Stimulated activated CD4-positive, alpha-beta T cell treated with anti-CD3 and anti-CD28 coated beads, Interleukin-15, amount 100 ng/mL, for 1 hour (primary cell): ENCODE data around the gene ZBED1.
"Not testable (repeated sequence)": the region's sequence is repeated elsewhere in the genome, so short reads cannot be mapped to it uniquely, and the experiment has no call there.

Source experiments
- DNase-seq, 2 donors: peaks; one replicate each; pipeline ENCODE4 v3.0.0-alpha.2; 2020; ENCODE audit warnings: low read depth in 1 of 2, low spot score in 1 of 2

ZBED1 gene

GRCh38 chrX:2498781-2499302 lies 1.9 kb downstream of the ZBED1 start:
- no peak for DNase-seq

GRCh38 chrX:2497961-2498780 lies 2.6 kb downstream of the ZBED1 start:
- no peak for DNase-seq

GRCh38 chrX:2495595-2495994 lies 5.2 kb downstream of the ZBED1 start:
- DNase-seq, result no peak

GRCh38 chrX:2492531-2493218 lies 8.1 kb downstream of the ZBED1 start:
- no peak for DNase-seq

GRCh38 chrX:2490634-2491033 lies 10.1 kb downstream of the ZBED1 start:
- no peak for DNase-seq

GRCh38 chrX:2489446-2490445 lies 11.0 kb downstream of the ZBED1 start:
- DNase-seq, result no peak

GRCh38 chrX:2488621-2489285 lies 12.0 kb downstream of the ZBED1 start:
- no peak for DNase-seq

- DNase-seq, result no peak
Measured at GRCh38 chrX:2487366-2487765, 13.4 kb downstream of the ZBED1 start.

- no peak for DNase-seq
Measured at GRCh38 chrX:2486476-2487133, 14.2 kb downstream of the ZBED1 start.

- DNase-seq, result no peak
Measured at GRCh38 chrX:2485789-2486345, 14.9 kb downstream of the ZBED1 start.

- DNase-seq, result no peak
Measured at GRCh38 chrX:2484721-2485648, 15.8 kb downstream of the ZBED1 start.

- no peak for DNase-seq
Measured at GRCh38 chrX:2484256-2484655, 16.5 kb downstream of the ZBED1 start.

- no peak for DNase-seq
Measured at GRCh38 chrX:2483398-2484060, 17.2 kb downstream of the ZBED1 start.

- DNase-seq, result not testable (repeated sequence)
Measured at GRCh38 chrX:2481597-2481996, 19.2 kb downstream of the ZBED1 start.

- not testable (repeated sequence) for DNase-seq
Measured at GRCh38 chrX:2479982-2480381, 20.8 kb downstream of the ZBED1 start.

- DNase-seq, result no peak
Measured at GRCh38 chrX:2479420-2479780, 21.4 kb downstream of the ZBED1 start.

GRCh38 chrX:2478546-2479419 lies 22.0 kb downstream of the ZBED1 start:
- no peak for DNase-seq
